GM19193 (cell line): ENCODE results near the gene GNL3L.

ENCODE experiments used
- POLR2A ChIP-seq: IDR thresholded peaks from 4 replicates; pipeline ENCODE4 v1.6.1; 2011; ENCODE audit not compliant: insufficient read depth, insufficient read length; ENCODE audit errors: extremely low read depth

GNL3L gene

DNA sequence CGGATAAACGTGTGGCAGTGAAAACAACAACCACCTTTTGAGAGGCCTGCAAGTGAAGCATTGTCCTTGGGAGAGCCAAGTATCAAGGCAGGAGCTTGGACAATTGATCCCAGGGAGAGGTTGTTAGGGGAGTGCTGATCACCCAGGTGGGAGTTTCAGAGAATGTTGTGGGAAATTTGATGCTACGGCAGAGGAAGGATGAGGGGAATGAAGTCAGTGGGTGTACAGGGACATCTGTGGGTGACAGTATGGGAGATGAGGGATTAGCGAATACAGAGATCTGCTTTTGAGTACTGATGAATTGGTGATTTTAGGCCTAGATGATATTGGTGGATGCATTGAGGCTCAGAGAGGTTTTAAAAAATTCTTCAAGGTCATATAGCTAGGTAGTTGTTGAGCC is 4.3 kb downstream of the GNL3L start:
- no peak for TF ChIP-seq POLR2A

DNA sequence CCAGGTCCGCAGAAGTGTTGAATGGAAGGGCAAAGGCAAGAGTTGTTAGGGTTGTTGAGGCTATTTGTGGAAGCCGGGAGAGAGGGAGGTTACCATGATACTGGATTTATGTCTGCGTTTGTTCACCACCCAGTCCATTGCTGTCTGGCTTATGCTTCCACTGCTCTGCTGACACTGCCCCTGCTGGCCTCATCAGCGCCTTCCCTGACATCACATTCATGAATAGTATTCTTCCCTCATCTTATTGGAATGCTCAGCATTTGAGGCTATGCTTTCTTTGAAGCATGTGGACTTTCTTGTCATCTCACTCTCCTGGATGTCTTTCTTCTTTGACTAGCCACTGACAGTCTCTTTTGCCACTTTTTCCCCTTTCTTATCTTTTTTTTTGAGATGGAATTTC is 10.3 kb downstream of the GNL3L start:
- TF ChIP-seq POLR2A: no peak

- TF ChIP-seq POLR2A: no peak
These were observed 20.8 kb downstream of the GNL3L start for GRCh38 chrX:54550821-54551220.

DNA sequence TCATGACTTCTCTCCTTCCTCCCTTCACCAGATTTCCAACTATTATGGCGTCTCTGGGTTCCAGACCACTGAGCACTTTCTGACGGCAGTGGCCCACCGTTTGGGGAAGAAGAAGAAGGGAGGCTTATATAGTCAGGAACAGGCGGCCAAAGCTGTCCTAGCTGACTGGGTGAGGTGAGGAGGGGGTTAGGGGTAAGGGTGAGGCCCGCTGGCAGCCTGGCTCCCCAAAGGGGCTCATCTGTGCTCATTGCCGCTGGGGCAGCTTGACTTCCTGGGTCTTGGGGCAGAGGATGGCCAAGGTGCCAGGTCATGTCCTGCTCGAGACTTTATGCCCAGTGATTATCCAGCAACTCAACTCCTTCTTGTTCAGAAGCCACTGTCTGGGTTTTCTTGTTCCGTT is 21.8 kb downstream of the GNL3L start:
- no peak for TF ChIP-seq POLR2A

- TF ChIP-seq POLR2A: no peak
These were observed 30.4 kb downstream of the GNL3L start for GRCh38 chrX:54560411-54560810.

GRCh38 chrX:54561622-54562021 is 31.6 kb downstream of the GNL3L start:
- no peak for TF ChIP-seq POLR2A

- TF ChIP-seq POLR2A: no peak
These were observed 34.9 kb downstream of the GNL3L start for GRCh38 chrX:54564936-54565335.

DNA sequence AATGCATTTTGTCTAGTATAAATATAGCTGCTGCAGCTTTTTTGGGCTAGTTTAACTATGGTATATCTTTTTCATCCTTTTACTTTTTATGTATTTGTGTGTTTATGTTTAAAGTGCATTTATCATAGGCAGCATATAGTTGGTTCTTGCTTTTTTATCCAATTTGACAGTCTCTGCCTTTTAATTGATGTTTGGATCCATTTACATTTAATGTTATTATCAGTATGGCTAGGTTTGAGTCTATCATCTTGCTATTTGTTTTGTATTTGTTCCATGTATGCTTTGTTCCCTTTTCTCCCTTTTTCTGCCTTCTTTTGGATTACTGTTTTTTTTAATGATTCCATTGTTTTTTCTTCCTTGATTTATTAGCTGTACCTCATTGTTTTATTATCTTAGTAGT is 40.3 kb downstream of the GNL3L start:
- no peak for TF ChIP-seq POLR2A

GRCh38 chrX:54597728-54598127 is 67.7 kb downstream of the GNL3L start:
- TF ChIP-seq POLR2A: no peak

GRCh38 chrX:54602563-54602962 is 72.5 kb downstream of the GNL3L start:
- TF ChIP-seq POLR2A: no peak
